Astrocyte of the cerebellum (primary cell): ENCODE measurements around the gene CHST11.

Experiments used
- DNase-seq: peaks from one replicate; pipeline ENCODE4 v3.0.0-alpha.2; 2011; ENCODE audit warnings: low read depth
- H3K4me3 ChIP-seq: 2 replicates; pipeline ENCODE4 v1.5.1; 2011; ENCODE audit warnings: mild to moderate bottlenecking, low read depth, low read length, moderate library complexity
- in situ Hi-C: cut with HindIII; loops from 2 replicates; pipeline ENCODE4 v1.10.0; 2017; ENCODE audit warnings: low sequenced_read_pairs
- TF ChIP-seq, protein P1 (sequence below): IDR thresholded peaks from 2 replicates; pipeline ENCODE4 v1.5.1; 2012; ENCODE audit warnings: low read length, low read depth, moderate library complexity, mild to moderate bottlenecking; ENCODE audit errors: missing control alignments

The CHST11 gene

DNA sequence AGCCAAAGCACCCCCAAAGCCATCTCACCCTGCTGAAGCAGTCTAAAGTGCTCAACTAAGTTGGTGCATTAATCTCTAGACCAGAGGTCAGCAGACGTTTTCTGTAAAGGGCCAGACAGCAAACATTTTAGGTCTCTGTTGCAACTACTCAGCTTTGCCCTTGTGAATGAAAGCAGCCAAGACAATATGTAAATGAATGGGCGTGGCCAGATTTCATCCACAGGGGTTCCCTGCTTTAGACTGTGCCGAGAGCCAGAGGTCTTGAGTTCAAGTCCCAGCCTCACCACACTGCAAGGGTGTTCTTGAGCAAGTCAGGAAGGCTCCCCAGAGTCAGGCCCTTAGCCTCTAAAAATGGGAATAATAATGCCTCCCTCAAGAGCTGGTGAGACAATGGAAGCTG, 166.2 kb downstream of the CHST11 start:
- no peak overlapping the region for H3K4me3 ChIP-seq
- no peak for DNase-seq
- TF ChIP-seq, protein P1, sequence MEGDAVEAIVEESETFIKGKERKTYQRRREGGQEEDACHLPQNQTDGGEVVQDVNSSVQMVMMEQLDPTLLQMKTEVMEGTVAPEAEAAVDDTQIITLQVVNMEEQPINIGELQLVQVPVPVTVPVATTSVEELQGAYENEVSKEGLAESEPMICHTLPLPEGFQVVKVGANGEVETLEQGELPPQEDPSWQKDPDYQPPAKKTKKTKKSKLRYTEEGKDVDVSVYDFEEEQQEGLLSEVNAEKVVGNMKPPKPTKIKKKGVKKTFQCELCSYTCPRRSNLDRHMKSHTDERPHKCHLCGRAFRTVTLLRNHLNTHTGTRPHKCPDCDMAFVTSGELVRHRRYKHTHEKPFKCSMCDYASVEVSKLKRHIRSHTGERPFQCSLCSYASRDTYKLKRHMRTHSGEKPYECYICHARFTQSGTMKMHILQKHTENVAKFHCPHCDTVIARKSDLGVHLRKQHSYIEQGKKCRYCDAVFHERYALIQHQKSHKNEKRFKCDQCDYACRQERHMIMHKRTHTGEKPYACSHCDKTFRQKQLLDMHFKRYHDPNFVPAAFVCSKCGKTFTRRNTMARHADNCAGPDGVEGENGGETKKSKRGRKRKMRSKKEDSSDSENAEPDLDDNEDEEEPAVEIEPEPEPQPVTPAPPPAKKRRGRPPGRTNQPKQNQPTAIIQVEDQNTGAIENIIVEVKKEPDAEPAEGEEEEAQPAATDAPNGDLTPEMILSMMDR: no peak
- in situ Hi-C loops: no loop called here

DNA sequence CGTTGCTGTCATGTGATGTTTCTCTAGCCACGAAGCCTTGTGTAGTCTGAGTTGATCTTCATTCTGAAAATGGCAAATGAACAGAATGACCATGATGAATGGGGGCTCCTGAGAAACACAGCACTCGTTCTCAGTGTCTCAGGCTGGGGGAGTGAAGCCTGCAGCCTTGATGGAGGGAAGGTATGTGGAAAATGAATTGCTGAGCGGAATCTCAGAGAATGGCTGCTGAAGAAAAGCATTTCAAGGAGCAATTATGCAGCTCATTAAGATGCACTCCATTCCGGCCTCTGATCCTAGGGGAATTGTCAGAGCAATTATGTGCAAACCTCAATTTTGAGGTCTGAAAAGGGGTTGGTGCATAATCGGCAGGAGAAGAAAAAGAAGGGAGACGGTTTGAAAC, 167.1 kb downstream of the CHST11 start:
- no peak for DNase-seq
- TF ChIP-seq, protein P1: no peak
- in situ Hi-C loops: no loop called here
- no peak overlapping the region for H3K4me3 ChIP-seq

DNA sequence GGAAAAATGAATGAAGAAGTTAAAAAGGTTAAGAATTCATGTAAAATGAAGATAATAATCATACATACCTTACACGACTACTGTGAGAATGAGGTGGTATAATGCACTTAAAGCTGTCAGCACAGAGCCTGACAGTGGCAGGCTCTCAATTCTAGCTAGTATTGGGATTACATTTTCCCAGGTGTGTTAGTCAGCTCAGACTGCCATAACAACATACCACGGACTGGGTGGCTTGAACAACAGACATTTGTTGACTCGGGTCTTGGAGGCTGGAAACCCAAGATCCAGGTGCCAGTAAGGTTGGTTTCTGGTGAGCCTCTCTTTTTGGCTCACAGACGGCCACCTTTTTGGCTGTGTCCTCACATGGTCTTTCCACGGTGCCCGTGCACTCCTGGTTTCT, 167.8 kb downstream of the CHST11 start:
- in situ Hi-C loops: no loop called here
- H3K4me3 ChIP-seq: no peak overlapping the region
- TF ChIP-seq, protein P1: no peak
- no peak for DNase-seq

DNA sequence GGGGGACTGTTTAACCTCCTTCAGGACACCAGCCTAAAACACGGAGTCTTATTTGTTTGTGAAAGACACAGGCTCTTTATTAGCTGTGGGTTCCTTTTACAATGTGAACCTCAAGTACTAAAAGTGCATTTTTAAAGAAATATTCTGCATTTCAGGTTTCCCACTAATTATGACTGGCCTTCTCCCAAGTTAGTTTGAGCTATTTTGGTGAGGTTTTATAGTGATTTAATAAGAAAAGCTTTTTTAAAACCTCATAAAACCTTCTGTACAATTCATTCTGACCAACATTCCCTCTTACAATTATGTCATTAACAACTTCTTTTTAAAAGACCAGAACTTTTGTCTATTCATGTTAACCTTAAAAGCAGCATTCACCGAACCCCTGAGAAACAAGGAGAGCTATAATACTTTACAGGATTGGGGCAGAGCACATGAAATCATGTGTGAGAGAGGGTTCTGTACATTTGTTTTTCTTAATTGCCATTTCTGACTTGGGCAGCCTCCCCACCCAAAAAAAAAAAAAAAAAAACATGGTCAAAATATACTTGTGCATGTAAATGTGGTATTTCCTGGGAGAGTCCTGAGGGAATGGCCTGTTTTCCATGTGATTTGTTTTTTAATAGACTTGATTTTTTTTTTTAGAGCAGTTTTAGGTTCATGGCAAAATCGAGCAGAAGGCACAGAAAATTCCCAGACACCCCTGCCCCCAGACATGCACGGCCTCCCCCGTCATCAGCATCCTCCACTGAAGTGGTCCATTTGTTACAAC, 169.5 kb downstream of the CHST11 start:
- no peak overlapping the region for H3K4me3 ChIP-seq
- TF ChIP-seq, protein P1: no peak
- peak; percentile 47 for DNase-seq
- in situ Hi-C loops: no loop called here

DNA sequence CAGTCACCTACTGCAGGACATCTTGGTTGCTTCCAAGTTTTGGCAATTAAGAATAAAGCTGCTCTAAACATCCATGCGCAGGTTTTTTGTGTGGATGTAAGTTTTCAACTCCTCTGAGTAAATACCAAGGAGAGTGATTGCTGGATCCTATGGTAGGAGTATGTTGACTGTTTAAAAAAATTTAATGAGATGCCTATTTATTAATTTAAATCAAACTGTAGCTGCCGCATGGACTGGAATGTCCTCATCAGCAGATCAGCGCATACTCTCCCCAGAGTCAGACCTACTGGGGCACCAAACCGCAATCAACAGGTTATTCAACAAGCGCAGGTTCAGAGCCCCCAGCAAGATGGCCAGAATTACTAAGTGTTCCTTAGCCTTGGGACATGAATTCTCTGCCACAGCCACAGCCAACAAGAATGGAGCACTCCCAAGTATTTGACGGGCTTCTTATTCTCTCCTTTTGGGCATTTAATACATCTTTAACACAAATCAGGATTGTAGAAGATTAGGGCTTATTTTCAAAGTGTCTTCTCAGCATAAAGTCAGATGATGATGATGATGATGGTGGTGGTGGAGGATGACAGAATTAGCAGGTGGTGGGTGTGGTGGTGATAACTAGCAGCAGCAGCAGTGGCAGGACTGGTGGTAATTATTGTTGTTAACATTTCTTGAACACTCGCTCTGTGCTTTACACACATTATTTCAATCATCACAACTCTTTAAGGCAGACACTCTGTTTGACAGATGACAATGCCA, 170.7 kb downstream of the CHST11 start:
- in situ Hi-C loops: no loop called here
- no peak overlapping the region for H3K4me3 ChIP-seq
- no peak for DNase-seq
- TF ChIP-seq, protein P1: no peak

DNA sequence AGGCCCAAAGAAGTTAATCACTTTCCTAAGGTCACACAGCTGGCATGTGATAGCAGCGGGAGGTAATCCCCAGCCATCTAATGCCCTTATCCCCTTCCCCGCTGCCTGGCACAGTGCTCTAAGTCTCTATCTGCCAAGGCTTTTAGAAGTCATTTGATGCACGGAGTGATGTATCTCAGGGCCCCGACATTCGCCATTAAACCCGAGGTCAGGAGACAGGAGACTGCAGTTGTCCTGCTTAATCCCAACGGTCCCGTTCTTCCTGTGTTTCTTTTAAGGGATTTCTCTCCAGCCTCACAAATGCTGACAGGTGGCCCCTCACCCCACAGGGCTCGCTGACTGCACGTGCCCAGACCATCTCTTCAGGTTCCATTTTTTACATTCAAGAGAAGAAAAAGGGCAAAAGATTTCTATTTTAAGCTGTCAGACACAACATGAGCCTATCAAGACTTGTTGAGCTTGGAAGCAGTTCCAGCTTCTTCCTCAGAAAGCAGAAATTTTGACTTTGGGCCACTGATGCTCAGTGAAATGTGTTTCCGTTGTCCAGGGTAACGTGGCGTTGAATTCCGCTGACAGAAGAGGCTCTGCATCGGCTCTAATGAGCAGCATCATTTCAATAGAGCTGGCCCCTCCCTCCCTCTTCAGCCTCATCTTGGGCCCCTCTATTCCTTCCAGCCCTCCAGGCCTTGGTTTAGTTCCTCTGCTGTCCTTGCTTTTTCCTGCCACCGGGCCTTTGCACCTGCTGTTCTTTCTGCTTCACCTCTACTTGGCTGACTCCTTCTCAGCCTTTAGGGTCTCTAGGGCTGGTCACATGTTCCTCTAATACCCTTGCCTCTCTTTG, 171.5 kb downstream of the CHST11 start:
- in situ Hi-C loops: no loop called here

More for the DNA sequence above, 171.5 kb downstream of the CHST11 start:
- no peak for DNase-seq
- TF ChIP-seq, protein P1: no peak
- no peak overlapping the region for H3K4me3 ChIP-seq
